Right hindlimb (tissue), 1 donor: ENCODE results near the gene MVP.
"Not testable (repeated sequence)": the region's sequence is repeated elsewhere in the genome, so short reads cannot be mapped to it uniquely, and the experiment has no call there.

Source experiments
- DNase-seq: peaks from one replicate; pipeline ENCODE4 v3.0.0-alpha.2; 2018

The MVP gene

DNA sequence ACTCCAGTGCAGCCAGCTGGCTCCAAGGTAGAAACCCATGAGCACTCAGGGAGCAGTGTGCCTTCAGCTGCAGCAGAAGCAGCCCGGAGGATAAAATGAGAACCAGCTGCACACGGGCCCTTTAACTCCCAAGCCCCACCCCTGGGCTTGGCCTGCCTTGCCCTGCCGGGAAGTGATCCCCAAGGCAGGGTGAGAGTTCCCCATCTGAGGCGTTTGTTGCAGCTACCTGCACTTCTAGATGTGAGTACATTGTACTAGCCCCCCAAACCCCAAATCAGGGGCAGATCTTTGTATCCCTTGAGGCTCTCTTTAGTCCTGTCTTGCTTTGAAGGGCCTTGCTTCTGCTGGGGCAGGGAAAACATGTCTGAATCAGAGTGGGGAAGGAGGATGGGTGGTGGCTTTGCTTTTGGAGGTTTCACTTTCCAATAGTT is at the start of gene MVP:
MVP (plus strand) TSS at position 192 of the 431 bp plus-strand sequence. CDS start 10,088 bp downstream, outside the sequence.
- peak; percentile 82 for DNase-seq

DNA sequence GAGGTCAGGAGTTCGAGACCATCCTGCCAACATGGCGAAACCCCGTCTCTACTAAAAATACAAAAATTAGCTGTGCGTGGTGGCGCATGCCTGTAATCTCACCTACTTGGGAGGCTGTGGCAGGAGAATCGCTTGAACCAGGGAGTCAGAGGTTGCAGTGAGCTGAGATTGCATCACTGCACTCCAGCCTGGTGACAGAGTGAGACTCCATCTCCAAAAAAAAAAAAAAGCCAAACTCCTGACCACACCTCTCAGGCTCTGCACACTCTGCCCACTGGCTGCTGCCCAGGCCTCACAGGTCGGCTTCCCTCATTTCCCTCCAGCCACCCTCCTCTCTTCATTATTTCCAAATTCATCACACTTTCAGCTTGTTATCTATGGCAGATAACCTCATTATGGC is 47.9 kb upstream of the MVP start:
- not testable (repeated sequence) for DNase-seq

DNA sequence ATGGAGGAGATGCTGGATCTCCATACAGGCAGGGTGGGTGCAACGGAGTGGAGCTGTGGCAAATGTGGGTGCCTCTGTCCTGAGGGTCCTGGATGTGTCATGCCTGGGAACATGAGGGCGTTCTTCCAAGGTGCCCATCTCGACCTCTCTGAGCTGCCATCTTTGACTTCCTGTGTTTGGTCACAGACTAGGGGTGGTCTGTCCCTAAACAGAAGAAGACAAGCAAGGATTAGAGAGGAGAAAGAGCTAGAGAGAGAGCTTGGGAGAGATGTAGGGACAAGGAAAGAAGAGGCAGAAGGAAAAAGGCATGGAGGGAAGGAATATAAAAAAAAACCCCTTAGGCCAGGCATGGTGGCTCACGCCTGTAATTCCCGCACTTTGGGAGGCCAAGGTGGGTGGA is 45.5 kb upstream of the MVP start:
- DNase-seq = no peak

DNA sequence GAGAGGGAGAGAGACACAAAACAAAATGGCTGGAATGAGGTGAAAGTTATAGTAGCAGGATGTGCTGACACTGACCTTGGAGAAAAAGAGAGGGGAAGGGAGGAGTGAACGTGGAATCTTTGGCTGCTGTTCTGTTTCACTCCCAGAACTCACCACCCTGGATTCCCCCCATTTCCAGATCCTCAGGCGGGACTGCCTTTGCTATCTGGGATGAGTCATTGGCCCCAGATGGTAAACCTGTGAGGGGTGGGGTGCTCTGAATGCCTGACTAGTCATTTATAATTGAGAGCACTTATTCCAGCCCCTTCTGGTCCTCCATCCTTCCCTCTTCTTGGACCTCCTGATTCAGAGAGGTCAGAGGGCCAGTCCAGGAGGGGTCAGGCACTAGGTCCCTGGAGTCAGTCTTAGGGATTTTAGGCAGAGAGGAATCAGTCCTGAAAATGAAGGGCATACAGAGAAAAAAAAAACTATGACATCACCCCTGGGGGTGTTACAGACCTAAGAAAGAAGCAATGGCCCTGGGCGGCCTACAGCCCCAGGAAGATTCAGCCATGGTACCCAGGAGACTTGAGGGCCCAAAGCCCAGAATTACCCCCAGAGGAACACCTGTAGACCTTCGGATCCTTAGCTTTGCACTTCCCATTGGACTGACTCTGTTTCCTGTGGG is 44.4 kb upstream of the MVP start:
- no peak for DNase-seq

DNA sequence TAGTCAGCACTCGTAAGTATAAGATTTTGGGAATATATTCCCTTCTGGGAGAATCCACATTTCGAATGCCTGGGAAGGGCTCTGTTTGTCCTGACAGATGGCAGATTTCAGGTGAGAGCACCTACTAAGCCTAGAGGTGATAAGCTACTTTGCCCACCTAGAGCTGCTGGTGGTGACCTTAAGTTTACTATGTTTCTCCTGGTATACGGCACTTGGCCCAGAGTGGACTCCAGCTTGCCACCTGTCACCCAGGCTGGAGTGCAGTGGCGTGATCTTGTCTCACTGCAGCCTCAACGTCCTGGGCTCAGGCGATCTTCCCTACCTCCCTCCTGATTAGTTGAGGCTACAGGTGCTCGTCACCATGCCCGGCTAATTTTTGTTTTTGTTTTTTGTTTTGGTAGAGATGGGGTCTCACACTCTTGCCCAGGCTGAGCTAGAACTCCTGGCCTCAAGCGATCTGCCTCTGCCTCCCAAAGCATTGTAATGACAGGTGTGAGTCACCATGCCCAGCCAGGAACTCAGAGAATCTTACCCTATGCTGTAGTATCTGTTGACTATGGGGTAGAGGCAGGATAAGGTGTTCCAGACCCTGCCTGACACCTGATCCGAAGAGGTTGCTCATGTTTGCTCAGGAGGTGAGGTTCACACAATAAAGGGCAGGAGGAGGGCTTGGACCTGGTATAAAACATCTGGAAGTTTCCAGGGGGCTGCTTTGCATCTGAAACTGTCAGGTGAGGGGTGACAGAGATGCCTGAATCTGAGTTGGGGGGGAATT is 42.5 kb upstream of the MVP start, which contains the start of gene ZG16:
ZG16 (plus strand) TSS at position 681 of the 775 bp plus-strand sequence. CDS start 1,011 bp downstream, outside the sequence.
- DNase-seq = no peak

DNA sequence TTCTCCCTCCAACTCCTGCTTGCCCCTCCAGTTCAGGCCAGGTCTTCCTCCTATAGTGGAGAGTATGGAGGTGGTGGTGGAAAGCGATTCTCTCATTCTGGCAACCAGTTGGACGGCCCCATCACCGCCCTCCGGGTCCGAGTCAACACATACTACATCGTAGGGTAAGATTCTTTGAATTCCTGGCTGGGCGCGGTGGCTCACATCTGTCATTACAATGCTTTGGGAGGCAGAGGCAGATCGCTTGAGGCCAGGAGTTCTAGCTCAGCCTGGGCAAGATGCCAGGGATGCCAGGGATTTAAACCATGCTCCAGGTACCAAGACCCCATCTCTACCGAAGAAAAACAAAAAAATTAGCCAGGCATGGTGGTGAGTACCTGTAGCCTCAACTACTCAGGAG is 40.8 kb upstream of the MVP start:
- no peak for DNase-seq

DNA sequence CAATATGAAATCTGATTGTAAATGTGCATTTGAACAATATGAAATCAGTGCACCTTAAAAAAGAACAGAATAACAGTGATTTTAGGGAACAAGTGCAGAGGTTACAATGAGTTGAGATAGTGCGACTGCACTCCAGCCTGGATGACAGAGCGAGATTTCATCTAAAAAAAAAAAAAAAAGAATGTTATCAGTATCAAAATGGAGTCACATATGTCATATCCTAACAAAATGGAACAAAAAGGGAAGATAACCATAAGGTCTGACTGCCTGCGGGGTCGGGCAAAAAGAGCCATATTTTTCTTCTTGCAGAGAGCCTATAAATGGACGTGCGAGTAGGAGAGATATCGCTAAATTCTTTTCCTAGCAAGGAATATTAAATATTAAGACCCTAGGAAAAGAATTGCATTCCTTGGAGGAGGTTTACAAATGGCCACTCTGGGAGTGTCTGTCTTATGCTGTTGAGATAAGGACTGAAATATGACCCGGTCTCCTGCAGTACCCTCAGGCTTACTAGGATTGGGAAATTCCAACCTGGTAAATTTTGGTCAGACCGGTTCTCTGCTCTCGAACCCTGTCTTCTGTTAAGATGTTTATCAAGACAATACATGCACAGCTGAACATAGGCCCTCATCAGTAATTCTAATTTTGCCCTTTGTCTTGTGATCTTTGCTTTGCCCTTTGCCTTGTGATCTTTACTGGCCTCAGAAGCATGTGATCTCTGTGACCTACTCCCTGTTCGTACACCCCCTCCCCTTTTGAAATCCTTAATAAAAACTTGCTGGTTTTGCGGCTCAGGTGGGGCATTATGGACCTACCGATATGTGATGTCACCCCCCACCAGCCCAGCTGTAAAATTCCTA is 36.9 kb upstream of the MVP start:
- DNase-seq = not testable (repeated sequence)

DNA sequence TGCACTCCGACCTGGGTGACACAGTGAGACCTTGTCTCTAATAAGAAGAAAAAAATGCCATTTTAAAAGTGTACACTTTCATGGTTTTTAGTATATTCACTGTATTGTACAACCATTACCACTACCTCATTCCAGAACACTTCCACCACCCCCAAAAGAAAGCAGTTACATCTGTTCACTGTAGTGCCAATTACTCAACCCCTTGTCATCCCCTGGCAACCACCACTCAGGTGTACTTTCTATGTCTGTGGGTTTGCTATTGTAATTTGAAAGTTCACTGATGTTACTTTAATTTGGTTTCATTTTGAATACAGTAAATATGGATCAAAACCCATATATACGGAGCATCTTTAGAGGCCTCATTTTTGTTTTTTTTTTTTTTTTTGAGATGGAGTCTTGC is 36.1 kb upstream of the MVP start:
- DNase-seq = no peak

DNA sequence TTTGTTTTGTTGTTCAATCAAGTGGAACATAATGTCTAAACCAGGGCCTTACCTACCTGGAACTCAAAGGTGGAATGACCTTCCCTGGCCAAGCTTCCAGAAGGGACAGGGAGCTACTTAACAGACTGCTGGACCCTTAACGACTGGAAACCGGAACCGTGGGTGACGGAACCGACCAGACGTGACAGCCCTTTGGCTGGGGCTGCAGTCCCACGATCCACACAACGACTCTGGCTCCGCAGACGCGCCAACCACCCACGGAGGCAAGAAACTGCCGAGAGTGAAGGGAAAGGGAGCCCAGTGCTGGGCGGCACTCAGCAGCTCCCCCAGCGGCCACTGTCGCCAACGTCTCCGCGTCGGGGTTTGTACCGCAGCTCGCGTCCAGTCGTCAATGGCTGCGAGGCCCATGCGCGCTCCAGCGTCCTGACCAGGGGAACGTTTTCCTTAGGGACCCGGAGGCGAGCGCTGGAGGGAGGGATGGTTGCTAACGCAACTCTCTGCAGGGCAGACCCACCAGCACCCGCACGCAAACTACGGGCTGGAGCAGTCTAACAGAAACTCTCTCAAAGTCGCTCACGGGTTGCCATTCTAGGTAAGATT is 35.3 kb upstream of the MVP start:
- peak; percentile 74 for DNase-seq

DNA sequence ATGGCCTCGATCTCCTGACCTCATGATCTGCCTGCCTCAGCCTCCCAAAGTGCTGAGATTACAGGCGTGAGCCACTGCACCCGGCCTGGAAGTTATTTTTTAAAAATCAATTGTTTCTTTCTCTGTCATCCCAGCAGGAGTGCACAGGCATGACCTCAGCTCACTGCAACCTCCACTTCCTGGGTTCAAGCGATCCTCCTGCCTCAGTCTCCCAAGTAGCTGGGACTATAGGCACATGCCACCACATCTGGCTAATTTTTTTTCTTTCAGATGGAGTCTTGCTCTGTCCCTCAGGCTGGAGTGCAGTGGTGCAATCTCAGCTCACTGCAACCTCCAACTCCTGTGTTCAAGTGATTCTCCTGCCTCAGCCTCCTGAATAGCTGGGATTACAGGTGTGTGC is 33.1 kb upstream of the MVP start:
- not testable (repeated sequence) for DNase-seq

DNA sequence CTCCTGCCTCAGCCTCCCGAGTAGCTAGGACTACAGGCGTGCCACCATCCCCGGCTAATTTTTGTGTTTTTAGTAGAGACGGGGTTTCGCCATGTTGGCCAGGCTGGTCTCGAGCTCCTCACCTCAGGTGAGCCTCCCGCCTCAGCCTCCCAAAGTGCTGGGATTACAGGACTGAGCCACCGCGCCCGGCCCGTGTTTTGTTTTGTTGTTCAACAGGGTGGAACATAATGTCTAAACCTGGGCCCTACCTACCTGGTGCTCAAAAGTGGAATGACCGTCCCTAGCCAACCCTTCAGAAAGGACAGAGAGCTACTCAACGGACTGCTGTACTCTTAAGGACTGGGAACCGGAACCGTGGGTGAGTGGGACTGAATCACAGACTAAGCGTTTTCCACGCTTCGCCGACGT is 30.5 kb upstream of the MVP start:
- no peak for DNase-seq

DNA sequence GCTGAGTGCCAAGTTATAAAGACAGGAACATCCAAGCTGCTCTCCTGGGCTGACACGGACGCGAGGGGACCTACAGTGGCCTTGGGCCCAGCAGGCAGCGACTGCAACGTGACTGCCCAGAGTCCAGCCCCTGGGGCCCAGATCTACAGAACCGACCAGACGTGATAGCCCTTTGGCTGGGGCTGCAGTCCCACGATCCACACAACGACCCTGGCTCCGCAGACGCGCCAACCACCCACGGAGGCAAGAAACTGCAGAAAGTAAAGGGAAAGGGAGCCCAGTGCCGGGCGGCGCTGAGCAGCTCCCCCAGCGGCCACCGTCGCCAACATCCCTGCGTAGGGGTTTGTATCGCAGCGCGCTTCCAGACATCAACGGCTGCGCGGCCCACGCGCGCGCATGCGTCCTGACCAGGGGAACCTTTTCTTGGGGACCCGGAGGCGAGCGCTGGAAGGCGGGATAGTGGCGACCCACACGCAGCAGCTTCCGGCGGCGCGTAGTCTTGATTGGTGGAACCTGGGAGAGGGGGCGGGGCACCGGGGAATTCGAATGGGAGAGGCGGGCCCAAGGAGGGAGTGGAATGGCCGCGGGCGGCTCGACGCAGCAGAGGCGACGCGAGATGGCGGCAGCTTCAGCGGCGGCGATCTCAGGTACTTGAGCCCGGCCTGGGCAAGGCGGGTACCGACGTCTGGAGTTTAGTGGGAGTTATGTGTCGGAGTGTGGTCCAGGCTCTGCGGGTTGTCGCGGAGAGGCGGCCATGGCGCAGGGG is 29.9 kb upstream of the MVP start, which contains the start of gene KIF22:
KIF22 (plus strand) TSS at position 569 of the 766 bp plus-strand sequence; CDS start at position 578, 9 bp downstream.
- peak; percentile 99 for DNase-seq

DNA sequence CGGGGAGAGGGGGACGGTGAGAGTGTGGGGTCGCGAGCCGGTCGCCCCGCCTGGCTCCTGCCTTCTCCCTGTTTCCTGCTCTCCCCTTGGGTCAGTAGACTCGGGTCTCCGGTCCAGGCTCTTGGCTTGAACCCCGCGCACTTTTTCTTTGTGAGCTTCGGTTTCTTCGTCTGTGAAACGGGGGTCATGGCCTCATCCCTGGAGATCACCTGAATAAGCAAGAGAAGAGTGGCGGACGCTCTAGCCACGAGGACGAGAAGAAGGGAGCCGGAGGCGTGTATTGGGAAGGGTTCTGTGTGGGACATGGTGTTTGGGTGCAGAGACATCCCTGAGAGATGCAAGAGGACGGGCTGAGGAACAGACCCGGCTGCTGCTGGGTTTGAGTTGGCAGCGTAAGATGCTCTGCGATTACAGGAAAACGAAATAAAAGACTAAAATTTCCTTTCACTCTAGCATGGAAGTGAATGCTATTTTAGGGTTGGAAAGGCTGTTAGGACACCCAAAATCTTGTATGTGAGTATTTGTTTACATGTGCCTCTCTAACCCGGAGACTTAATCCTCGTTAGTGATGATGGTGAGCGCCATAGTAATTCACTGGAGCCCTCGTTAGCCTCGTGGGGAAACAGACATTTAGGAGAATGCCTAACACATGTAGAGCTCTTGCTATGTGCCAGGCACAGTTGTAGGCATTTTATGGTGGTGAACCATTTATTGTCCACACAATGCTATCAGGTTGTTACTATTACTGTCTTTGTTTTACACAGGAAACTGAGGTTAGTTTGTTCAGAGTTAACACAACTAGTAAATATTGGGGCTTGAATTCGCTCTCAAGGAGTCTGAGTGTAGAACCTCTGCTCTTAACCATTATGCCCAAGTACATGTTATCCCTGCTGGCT is 29.1 kb upstream of the MVP start:
- no peak for DNase-seq

DNA sequence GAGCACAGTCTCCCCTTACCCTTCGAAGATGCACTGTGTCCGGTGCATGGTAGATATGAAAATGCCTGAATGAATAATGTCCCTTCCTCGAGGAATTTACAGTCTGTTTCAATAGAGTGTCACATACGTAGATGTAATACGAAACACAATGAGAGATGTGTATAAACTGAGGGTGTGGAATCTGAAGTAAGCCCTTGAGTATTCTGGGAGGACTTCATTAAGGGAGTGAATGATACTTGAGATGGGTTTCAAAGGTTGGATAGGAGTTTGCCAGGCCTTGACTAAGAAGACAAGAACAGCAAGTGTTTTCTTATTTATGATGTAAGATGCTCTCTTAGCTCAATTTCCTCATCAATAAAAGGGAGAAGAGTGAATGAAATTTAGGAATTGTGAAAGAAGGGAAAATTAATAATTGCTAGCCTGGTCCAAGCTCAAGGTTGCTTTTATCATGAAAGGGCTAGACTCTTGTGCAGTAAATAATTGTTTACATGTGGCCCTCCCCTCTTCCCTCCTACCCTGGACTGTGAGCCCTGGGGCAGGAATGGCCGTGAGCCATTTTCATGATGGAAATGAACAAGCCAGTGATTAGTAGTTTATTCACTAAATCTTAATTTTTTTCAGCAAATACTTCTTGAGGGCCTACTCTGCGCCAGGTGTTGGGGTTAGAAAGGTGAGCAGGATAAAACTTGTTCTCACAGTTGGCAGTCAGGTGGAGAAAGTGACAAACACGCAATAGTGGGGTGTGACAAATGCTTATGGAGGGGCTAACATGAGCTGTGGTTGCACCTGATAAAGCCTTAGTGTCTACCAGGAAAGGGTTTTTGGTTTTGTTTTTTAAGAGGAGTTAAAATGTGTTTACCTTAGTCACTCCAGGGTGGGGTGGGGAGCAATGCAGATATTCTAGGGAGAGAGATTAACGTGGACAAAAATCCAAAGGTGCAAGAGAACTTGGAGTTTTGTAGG is 28.1 kb upstream of the MVP start:
- no peak for DNase-seq

DNA sequence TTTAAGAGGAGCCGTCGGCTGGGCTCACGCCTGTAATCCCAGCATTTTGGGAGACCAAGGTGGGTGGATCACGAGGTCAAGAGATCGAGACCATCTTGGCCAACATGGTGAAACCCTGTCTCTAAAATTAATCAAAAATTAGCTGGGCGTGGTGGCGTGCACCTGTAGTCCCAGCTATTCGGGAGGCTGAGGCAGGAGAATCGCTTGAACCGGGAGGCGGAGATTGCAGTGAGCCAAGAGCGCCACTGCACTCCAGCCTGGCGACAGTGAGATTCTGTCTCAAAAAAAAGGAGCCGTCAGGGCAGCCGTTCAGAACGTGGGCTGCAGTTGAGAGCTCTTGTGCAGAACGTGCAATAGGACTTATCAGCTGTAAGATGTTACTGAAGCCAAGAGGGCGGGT is 27.1 kb upstream of the MVP start:
- DNase-seq = not testable (repeated sequence)

DNA sequence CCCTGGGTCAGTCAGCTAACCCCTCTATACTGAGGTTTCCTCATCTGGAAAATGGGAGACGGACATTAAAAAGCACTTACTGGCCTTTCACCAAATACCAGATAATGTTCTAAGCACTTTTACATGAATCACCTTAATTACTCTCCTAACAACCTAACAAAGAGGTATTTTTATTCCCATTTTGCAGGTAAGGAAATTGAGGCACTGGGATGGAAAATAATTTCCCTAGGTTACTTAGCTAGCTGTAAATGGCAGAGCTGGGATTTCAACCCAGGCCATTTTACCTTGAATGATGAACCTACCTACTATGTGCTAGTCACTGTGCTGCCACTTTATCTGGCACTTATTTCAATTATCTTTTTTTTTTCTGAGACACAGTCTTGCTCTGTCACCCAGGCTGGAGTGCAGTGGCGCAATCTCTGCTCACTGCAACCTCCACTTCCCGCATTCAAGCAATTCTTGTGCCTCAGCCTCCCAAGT is 26.0 kb upstream of the MVP start:
- no peak for DNase-seq

DNA sequence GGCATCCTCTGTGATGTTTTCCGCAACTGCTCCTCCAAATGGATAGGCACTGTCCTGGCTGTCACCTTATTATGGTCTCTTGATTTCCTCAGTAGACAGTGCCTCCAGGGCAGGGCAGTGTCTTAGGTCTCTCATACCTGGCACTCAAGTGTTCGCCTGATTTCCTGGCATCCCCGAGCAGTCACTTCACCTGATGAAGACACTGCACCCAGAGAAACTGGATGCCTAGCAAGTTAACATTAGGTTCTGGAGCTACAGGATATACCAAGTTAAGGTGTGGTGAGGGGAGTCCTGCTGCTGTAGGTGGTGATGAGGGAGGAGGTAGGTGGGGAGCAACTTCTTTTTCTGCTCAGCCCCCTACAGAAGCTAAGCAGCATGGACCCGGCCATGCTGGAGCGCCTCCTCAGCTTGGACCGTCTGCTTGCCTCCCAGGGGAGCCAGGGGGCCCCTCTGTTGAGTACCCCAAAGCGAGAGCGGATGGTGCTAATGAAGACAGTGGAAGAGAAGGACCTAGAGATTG is 17.8 kb upstream of the MVP start:
- DNase-seq = no peak

DNA sequence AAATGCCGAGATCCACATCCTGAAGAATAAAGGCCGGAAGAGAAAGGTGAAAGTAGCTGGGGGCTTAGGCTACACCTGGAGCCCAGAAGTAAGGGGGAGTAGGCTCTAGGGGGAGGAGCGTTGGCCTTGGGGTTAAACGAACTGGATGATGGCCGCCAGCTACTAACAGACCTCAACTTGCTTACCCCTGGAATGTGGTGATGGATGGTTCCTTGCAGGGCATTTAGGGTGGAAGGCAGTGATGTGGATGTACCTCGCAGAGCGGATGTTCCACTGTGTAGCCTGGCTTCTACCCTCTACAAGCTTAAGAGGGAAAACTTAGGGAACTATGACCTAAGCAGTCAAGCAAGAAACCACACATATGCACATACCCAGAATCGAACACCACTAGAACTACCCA is 16.2 kb upstream of the MVP start:
- no peak for DNase-seq
